Transverse colon (tissue), 4 donors: ENCODE measurements around the gene KRTAP10-11.

ENCODE experiments used
- CTCF ChIP-seq, 5 experiments: fragments of 200-600 bp in 3 of 5; fragments of 450-650 bp in 2 of 5; sonication (generic) in 3 of 5; IDR thresholded peaks; 1 replicate in 2 of 5; 2 replicates in 3 of 5; pipeline ENCODE4 v1.5.1; 2016 to 2017; ENCODE audit warnings: antibody characterized with exemption in 5 of 5, inconsistent platforms in 3 of 5, mild to moderate bottlenecking in 2 of 5, moderate library complexity in 1 of 5
- POLR2AphosphoS5 ChIP-seq, 3 donors: sonication (generic); formaldehyde crosslinking; IDR thresholded peaks; one replicate each; pipeline ENCODE4 v1.6.1; 2016; ENCODE audit warnings: antibody characterized with exemption in 3 of 3

- TF ChIP-seq POLR2AphosphoS5 (IDR thresholded peaks at IDR 0.05) (no peak), CTCF (IDR thresholded peaks at IDR 0.05) (no peak)
These were observed 50.4 kb downstream of the KRTAP10-11 start for GRCh38 chr21:44696572-44696971.
